Ascending aorta (tissue), 2 donors: Measurements from ENCODE around the gene CLIP2. TPM values are rescaled to one million over a fixed set of nuclear protein-coding genes. Genes with fewer than 3 reads are reported as not detected.
"Not testable (repeated sequence)": the region's sequence is repeated elsewhere in the genome, so short reads cannot be mapped to it uniquely, and the experiment has no call there.

Experiments used
- DNase-seq, 2 donors: peaks; one replicate each; pipeline ENCODE4 v3.0.0-alpha.2; 2019; ENCODE audit warnings: low spot score in 2 of 2
- H3K27ac ChIP-seq, 2 donors: fragments of 200-600 bp; sonication (generic); one replicate each; pipeline ENCODE4 v1.5.1; 2016 to 2017; ENCODE audit warnings: mild to moderate bottlenecking in 1 of 2
- H3K27me3 ChIP-seq: fragments of 200-600 bp; sonication (generic); one replicate; pipeline ENCODE4 v1.5.1; 2017
- H3K36me3 ChIP-seq, 2 donors: fragments of 200-600 bp; sonication (generic); one replicate each; pipeline ENCODE4 v1.5.1; 2016
- H3K4me1 ChIP-seq, 2 donors: fragments of 200-600 bp; sonication (generic); one replicate each; pipeline ENCODE4 v1.5.1; 2016 to 2017; ENCODE audit warnings: mild to moderate bottlenecking in 1 of 2
- H3K4me3 ChIP-seq, 2 donors: fragments of 200-600 bp; sonication (generic); one replicate each; pipeline ENCODE4 v1.5.1; 2016 to 2017; ENCODE audit warnings: mild to moderate bottlenecking in 1 of 2
- H3K9me3 ChIP-seq, 2 donors: fragments of 200-600 bp; sonication (generic); one replicate each; pipeline ENCODE4 v1.5.1; 2016
- CTCF ChIP-seq, 3 experiments: fragments of 200-600 bp in 2 of 3; fragments of 450-650 bp in 1 of 3; sonication (generic) in 2 of 3; IDR thresholded peaks; one replicate each; pipeline ENCODE4 v1.5.1; 2016 to 2019; ENCODE audit warnings: antibody characterized with exemption in 3 of 3, mild to moderate bottlenecking in 1 of 3, moderate library complexity in 1 of 3
- intact Hi-C: fragments of 100-400 bp; cut with DNase I; formaldehyde crosslinking; loops from one replicate; pipeline ENCODE4 v1.15.1; 2023
- total RNA-seq: library from RNA; depleted of rRNA; stranded (reverse); fragments of >200 nt; gene quantifications from one replicate; pipeline ENCODE4 v1.1.0, GENCODE V29; 2016

Gene CLIP2
- total RNA-seq, 1 donor from 2014 or later, result 50.2 TPM

DNA sequence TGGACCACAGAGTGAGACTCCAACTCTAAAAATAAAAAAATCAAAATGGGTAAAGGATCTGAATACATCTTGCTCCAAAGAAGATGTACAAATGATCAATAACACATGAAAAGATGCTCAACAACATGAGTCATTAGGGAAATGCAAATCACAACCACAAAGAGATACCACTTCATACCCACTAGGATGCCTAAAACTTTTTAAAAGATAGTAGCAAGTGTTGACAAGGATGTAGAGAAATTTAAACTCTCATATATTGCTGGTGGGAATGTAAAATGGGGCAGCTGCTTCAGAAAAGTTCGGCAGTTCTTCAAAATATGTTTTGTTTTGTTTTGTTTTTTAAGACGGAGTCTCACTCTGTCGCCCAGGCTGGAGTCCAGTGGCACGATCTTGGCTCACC lies 118.8 kb downstream of the CLIP2 start:
- TF ChIP-seq CTCF (IDR thresholded peaks at IDR 0.05), result no peak
- intact Hi-C loops, result no loop called here
- Histone ChIP-seq H3K4me1 (no peaks in the 10 kb centered on the region), H3K27ac (no peak overlapping the region), H3K27me3 (no peaks in the 10 kb centered on the region), H3K4me3 (no peak overlapping the region), H3K36me3 (peaks cover 16 to 20% of the 10 kb centered on the region in 2 donors), H3K9me3 (no peaks in the 10 kb centered on the region)
- no peak for DNase-seq

DNA sequence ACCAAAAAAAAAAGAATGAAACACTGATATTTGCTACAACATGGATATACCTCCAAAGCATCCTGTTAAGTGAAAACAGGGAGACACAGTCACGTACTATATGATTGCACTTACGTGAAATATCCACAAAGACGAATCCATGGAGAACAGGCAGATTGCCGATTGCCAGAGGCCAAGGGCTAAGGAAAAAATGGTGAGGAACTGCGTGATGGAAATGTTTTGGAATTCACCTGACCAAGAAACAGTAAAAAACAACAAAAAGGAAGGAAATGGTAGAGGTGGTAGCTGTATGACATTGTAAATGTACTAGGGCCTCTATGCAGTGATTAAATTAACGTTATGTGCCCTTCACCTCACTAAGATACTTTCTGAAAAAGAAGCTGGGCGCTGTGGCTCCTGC lies 120.4 kb downstream of the CLIP2 start:
- Histone ChIP-seq H3K36me3 (peaks cover 3 to 5% of the 10 kb centered on the region in 2 donors), H3K4me1 (no peaks in the 10 kb centered on the region), H3K27me3 (no peaks in the 10 kb centered on the region), H3K4me3 (no peak overlapping the region), H3K9me3 (no peaks in the 10 kb centered on the region), H3K27ac (no peak overlapping the region)
- intact Hi-C loops, result no loop called here
- TF ChIP-seq CTCF (IDR thresholded peaks at IDR 0.05), result no peak
- DNase-seq, result no peak

DNA sequence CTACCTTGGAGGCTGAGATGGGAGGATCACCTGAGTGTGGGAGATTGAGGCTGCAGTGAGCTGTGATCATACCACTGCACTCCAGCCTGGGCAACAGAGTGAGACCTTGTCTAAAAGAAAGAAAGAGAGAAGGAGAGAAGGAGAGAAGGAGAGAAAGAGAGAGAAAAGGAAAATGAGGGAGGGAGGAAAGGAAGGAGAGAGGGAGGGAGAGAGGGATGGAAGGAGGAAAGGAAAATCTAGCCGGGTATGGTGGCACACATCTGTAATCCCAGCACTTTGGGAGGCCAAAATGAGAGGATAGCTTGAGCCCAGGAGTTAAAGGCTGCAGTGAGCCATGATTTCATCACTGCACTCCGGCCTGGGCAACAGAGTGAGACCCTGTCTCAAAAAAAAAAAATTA lies 121.6 kb downstream of the CLIP2 start:
- H3K36me3 ChIP-seq, result no peaks in the 10 kb centered on the region
- no peaks in the 10 kb centered on the region for H3K27me3 ChIP-seq
- no peak overlapping the region for H3K4me3 ChIP-seq
- H3K9me3 ChIP-seq, result no peaks in the 10 kb centered on the region
- DNase-seq, result no peak
- no peak overlapping the region for H3K27ac ChIP-seq
- H3K4me1 ChIP-seq, result no peaks in the 10 kb centered on the region
- TF ChIP-seq CTCF (IDR thresholded peaks at IDR 0.05), result no peak
- intact Hi-C loops, result loop anchor here (10.0 kb wide), 1 partner anchor 304 kb away; no protein-coding TSS in a partner anchor

GRCh38 chr7:74411571-74411970 lies 122.4 kb downstream of the CLIP2 start:
- DNase-seq, result not testable (repeated sequence)

DNA sequence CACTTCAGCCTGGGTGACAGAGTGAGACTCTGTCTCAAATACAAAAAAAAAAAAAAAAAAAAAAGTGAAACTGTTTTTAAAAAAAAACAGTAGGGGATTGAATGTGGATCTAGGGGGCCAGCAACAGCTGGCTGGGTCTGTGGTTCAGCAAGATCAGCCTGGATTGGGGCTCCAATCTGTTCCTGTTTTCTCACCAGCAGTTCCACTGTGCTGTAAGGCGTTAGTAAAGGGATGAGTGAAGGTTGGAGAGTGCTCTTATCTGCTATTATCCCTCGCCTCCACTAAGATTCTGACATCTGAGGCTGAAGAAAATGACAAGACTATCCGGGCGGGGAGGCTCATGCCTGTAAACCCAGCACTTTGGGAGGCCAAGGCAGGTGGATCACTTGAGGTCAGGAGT lies 122.8 kb downstream of the CLIP2 start:
- H3K27ac ChIP-seq, result no peak overlapping the region
- no peak for DNase-seq
- no peaks in the 10 kb centered on the region for H3K36me3 ChIP-seq
- no peak for TF ChIP-seq CTCF (IDR thresholded peaks at IDR 0.05)
- no peak overlapping the region for H3K4me3 ChIP-seq
- H3K27me3 ChIP-seq, result no peaks in the 10 kb centered on the region
- intact Hi-C loops, result loop anchor here (10.0 kb wide), 1 partner anchor 303 kb away; no protein-coding TSS in a partner anchor
- H3K4me1 ChIP-seq, result no peaks in the 10 kb centered on the region
- H3K9me3 ChIP-seq, result no peaks in the 10 kb centered on the region

More at GRCh38 chr7:74411571-74411970, 122.4 kb downstream of the CLIP2 start:
- not testable (repeated sequence) for H3K36me3 ChIP-seq, H3K27me3 ChIP-seq, H3K27ac ChIP-seq, H3K4me3 ChIP-seq, H3K9me3 ChIP-seq, H3K4me1 ChIP-seq
- intact Hi-C loops, result loop anchor here (10.0 kb wide), 1 partner anchor 303 kb away; no protein-coding TSS in a partner anchor

GRCh38 chr7:74412603-74413002 lies 123.4 kb downstream of the CLIP2 start:
- intact Hi-C loops, result loop anchor here (10.0 kb wide), 1 partner anchor 302 kb away; no protein-coding TSS in a partner anchor
- no peak for DNase-seq
- Histone ChIP-seq H3K4me3 (no peak overlapping the region), H3K9me3 (no peaks in the 10 kb centered on the region), H3K4me1 (no peaks in the 10 kb centered on the region), H3K36me3 (no peaks in the 10 kb centered on the region), H3K27me3 (no peaks in the 10 kb centered on the region), H3K27ac (no peak overlapping the region)
- TF ChIP-seq CTCF (IDR thresholded peaks at IDR 0.05), result no peak

GRCh38 chr7:74414595-74415333 lies 125.6 kb downstream of the CLIP2 start:
- H3K36me3 ChIP-seq, H3K9me3 ChIP-seq: not testable (repeated sequence)
- intact Hi-C loops, result loop anchor here (5.0 to 10.0 kb wide), 2 partner anchors 300 to 633 kb away; no protein-coding TSS in a partner anchor

More at GRCh38 chr7:74414595-74415333, 125.6 kb downstream of the CLIP2 start:
- not testable (repeated sequence) for H3K27ac ChIP-seq, H3K4me1 ChIP-seq, H3K27me3 ChIP-seq, DNase-seq, H3K4me3 ChIP-seq
